ENCODE data around the gene KISS1R. TPM values are rescaled to one million over a fixed set of nuclear protein-coding genes. Genes with fewer than 3 reads are reported as not detected.

KISS1R gene
- total RNA-seq, 1 donor from 2014 or later, result not detected

DNA sequence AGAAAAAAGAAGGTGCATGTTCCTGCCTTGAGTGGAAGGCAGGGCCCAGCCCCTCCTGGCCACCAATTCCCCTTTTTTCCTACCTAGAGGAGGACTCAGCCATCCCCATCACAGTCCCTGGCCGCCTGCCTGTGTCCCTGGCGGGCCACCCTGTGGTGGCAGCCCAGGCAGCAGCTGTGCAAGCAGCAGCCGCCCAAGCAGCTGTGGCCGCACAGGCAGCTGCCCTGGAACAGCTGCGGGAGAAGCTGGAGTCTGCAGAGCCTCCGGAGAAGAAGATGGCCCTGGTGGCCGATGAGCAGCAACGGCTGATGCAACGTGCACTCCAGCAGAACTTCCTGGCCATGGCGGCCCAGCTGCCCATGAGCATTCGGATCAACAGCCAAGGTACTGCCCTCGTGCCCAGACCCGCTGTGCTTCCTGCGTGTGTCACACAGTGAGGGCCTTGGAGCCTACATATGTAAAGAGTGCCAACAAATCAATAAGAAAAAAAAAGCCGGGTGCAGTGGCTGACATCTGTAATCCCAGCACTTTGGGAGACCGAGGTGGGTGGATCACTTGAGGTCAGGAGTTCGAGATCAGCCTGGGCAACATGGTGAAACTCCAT is 49.5 kb downstream of the KISS1R start:
- H3K4me1 ChIP-seq, result peaks cover 9% of the 10 kb centered on the region
- peaks cover 8% of the 10 kb centered on the region for H3K9me3 ChIP-seq
- H3K27ac ChIP-seq, result no peak overlapping the region
- intact Hi-C loops (cut with DNase I), result no loop called here
- DNase-seq (no peak), ATAC-seq (no peak)
- TF ChIP-seq CTCF (IDR thresholded peaks at IDR 0.05), result no peak
- no peak overlapping the region for H3K4me3 ChIP-seq
- H3K36me3 ChIP-seq, result peaks cover 73% of the 10 kb centered on the region
- H3K27me3 ChIP-seq (ENCODE audit: low read depth), result no peaks in the 10 kb centered on the region

Other genes starting within 250 kb of the KISS1R start
- 48.0 TPM for gene FSTL3, start 240.9 kb upstream of the KISS1R start, total RNA-seq
- not detected for gene PRSS57, start 221.9 kb upstream of the KISS1R start, total RNA-seq
- gene PALM, start 208.4 kb upstream of the KISS1R start, total RNA-seq, result 37.0 TPM
- 8.9 TPM for gene MISP, start 166.2 kb upstream of the KISS1R start, total RNA-seq
- gene PTBP1, start 119.9 kb upstream of the KISS1R start, total RNA-seq, result 254 TPM
- 2.1 TPM for gene PLPPR3, start 95.4 kb upstream of the KISS1R start, total RNA-seq
- gene AZU1, start 89.5 kb upstream of the KISS1R start, total RNA-seq, result 1.7 TPM
- not detected for gene PRTN3, start 76.3 kb upstream of the KISS1R start, total RNA-seq
- gene ELANE, start 65.0 kb upstream of the KISS1R start, total RNA-seq, result 0.97 TPM
- 282 TPM for gene CFD, start 57.7 kb upstream of the KISS1R start, total RNA-seq
- 46.1 TPM for gene MED16, start 24.1 kb upstream of the KISS1R start, total RNA-seq
- not detected for gene RNU6-9, start 23.8 kb upstream of the KISS1R start, total RNA-seq
- gene R3HDM4, start 4.1 kb upstream of the KISS1R start, total RNA-seq, result 46.0 TPM
- gene ARID3A, start 8.7 kb downstream of the KISS1R start, total RNA-seq, result 16.9 TPM
- 29.2 TPM for gene WDR18, start 67.0 kb downstream of the KISS1R start, total RNA-seq
- 3.0 TPM for gene GRIN3B, start 83.1 kb downstream of the KISS1R start, total RNA-seq
- 159 TPM for gene TMEM259, start 103.8 kb downstream of the KISS1R start, total RNA-seq
- not detected for gene RNU6-2, start 104.2 kb downstream of the KISS1R start, total RNA-seq
- gene CNN2, start 109.3 kb downstream of the KISS1R start, total RNA-seq, result 158 TPM
- gene ABCA7, start 122.8 kb downstream of the KISS1R start, total RNA-seq, result 53.3 TPM
- 83.5 TPM for gene ARHGAP45, start 149.8 kb downstream of the KISS1R start, total RNA-seq
- 158 TPM for gene POLR2E, start 178.0 kb downstream of the KISS1R start, total RNA-seq
- gene GPX4, start 186.7 kb downstream of the KISS1R start, total RNA-seq, result 378 TPM

Data from lower lobe of right lung (tissue), 2 donors.